Smooth muscle cell (in vitro differentiated cells): ENCODE data around the gene CAPN13. TPM values are rescaled to one million over a fixed set of nuclear protein-coding genes. Genes with fewer than 3 reads are reported as not detected.

Experiments used
- DNase-seq: peaks from one replicate; lab custom pipeline; 2025; ENCODE audit not compliant: unreplicated experiment; lab: John Stamatoyannopoulos, UW
- H2AFZ ChIP-seq: fragments of 200-600 bp; sonication (generic); 2 replicates; pipeline ENCODE4 v1.6.0; 2016; ENCODE audit warnings: antibody characterized with exemption, low read depth, mild to moderate bottlenecking
- H3F3A ChIP-seq: fragments of 200-600 bp; sonication (generic); 2 replicates; pipeline ENCODE4 v1.6.0; 2017; ENCODE audit warnings: antibody characterized with exemption, low read depth
- H3K27ac ChIP-seq: fragments of 200-600 bp; sonication (generic); 2 replicates; pipeline ENCODE4 v1.5.1; 2016; ENCODE audit warnings: low read depth, mild to moderate bottlenecking
- H3K27me3 ChIP-seq: fragments of 200-600 bp; sonication (generic); 2 replicates; pipeline ENCODE4 v1.6.1; 2016; ENCODE audit warnings: low read depth, mild to moderate bottlenecking
- H3K36me3 ChIP-seq: fragments of 200-600 bp; sonication (generic); 2 replicates; pipeline ENCODE4 v1.5.1; 2016; ENCODE audit warnings: low read depth
- H3K4me1 ChIP-seq: fragments of 200-600 bp; sonication (generic); 2 replicates; pipeline ENCODE4 v1.5.1; 2016; ENCODE audit warnings: low read depth
- H3K4me2 ChIP-seq: fragments of 200-600 bp; sonication (generic); 2 replicates; pipeline ENCODE4 v1.6.0; 2016; ENCODE audit warnings: mild to moderate bottlenecking
- H3K4me3 ChIP-seq: fragments of 200-600 bp; sonication (generic); 2 replicates; pipeline ENCODE4 v1.5.1; 2016; ENCODE audit warnings: mild to moderate bottlenecking
- H3K79me2 ChIP-seq: fragments of 200-600 bp; sonication (generic); 2 replicates; pipeline ENCODE4 v1.6.0; 2016; ENCODE audit warnings: low read depth, mild to moderate bottlenecking
- H3K9ac ChIP-seq: fragments of 200-600 bp; sonication (generic); 2 replicates; pipeline ENCODE4 v1.6.0; 2016; ENCODE audit warnings: low read depth
- H3K9me3 ChIP-seq: fragments of 200-600 bp; sonication (generic); replicated peaks from 2 replicates; pipeline ENCODE4 v1.5.1; 2016; ENCODE audit warnings: low read depth
- H4K20me1 ChIP-seq: fragments of 200-600 bp; sonication (generic); 2 replicates; pipeline ENCODE4 v1.6.0; 2016; ENCODE audit warnings: low read depth
- CTCF ChIP-seq: fragments of 200-600 bp; sonication (generic); IDR thresholded peaks from 2 replicates; pipeline ENCODE4 v1.5.1; 2017; ENCODE audit warnings: borderline replicate concordance, mild to moderate bottlenecking, antibody characterized with exemption; ENCODE audit not compliant: insufficient read depth, poor library complexity, severe bottlenecking
- WGBS: methylation state at CpG from one replicate; pipeline ENCODE4 v1.1.7; 2016; ENCODE audit warnings: low lambda C conversion rate; 5-methylcytosine and 5-hydroxymethylcytosine counted together
- polyA plus RNA-seq: library from polyadenylated mRNA; unstranded; fragments of >200 nt; fragmentation: Nextera tagmentation; extraction: Ambion mirVana; gene quantifications from 2 replicates; pipeline ENCODE4 v1.2.1, GENCODE V29; 2016
- total RNA-seq: library from RNA; depleted of rRNA; stranded (reverse); fragments of >200 nt; gene quantifications from 2 replicates; pipeline ENCODE4 v1.2.3, GENCODE V29; 2014

The CAPN13 gene
- total and polyA plus RNA-seq, 2 experiments from 2014 or later, result 0.04 to 0.40 TPM

GRCh38 chr2:30766666-30767065 is 40.6 kb downstream of the CAPN13 start:
- Histone ChIP-seq H4K20me1 (no peaks in the 10 kb centered on the region), H3K4me2 (no peak overlapping the region), H3K36me3 (no peaks in the 10 kb centered on the region), H3K27ac (no peak overlapping the region), H3K4me3 (no peak overlapping the region), H3K9me3 (no peaks in the 10 kb centered on the region), H3K79me2 (no peaks in the 10 kb centered on the region), H3F3A (no peaks in the 10 kb centered on the region), H3K9ac (no peak overlapping the region), H3K4me1 (no peaks in the 10 kb centered on the region), H2AFZ (no peak overlapping the region), H3K27me3 (peaks cover 7% of the 10 kb centered on the region)
- TF ChIP-seq CTCF, result no peak
- DNase-seq, result no peak
- 92% methylated on average over 3 of the region's 3 CpGs for WGBS

- Histone ChIP-seq H3K9ac (no peak overlapping the region), H3K79me2 (no peaks in the 10 kb centered on the region), H3K4me1 (no peaks in the 10 kb centered on the region), H2AFZ (no peak overlapping the region), H3K4me3 (no peak overlapping the region), H3K4me2 (no peak overlapping the region), H3K27me3 (peaks cover 7% of the 10 kb centered on the region), H4K20me1 (no peaks in the 10 kb centered on the region), H3K36me3 (no peaks in the 10 kb centered on the region), H3K9me3 (no peaks in the 10 kb centered on the region), H3K27ac (no peak overlapping the region), H3F3A (no peaks in the 10 kb centered on the region)
- 97% methylated on average over 12 of the region's 12 CpGs for WGBS
- DNase-seq, result no peak
- no peak for TF ChIP-seq CTCF
These were observed 41.3 kb downstream of the CAPN13 start for GRCh38 chr2:30765876-30766470.

- Histone ChIP-seq H3K79me2 (no peaks in the 10 kb centered on the region), H3K27ac (no peak overlapping the region), H4K20me1 (no peaks in the 10 kb centered on the region), H3K36me3 (no peaks in the 10 kb centered on the region), H3K4me1 (no peaks in the 10 kb centered on the region), H3K9me3 (no peaks in the 10 kb centered on the region), H3K4me2 (no peak overlapping the region), H3K9ac (no peak overlapping the region), H3K27me3 (peaks cover 7% of the 10 kb centered on the region), H2AFZ (no peak overlapping the region), H3F3A (no peaks in the 10 kb centered on the region), H3K4me3 (no peak overlapping the region)
- WGBS, result 90% methylated on average over 4 of the region's 4 CpGs
- TF ChIP-seq CTCF, result no peak
- no peak for DNase-seq
These were observed 42.1 kb downstream of the CAPN13 start for GRCh38 chr2:30765191-30765590.
